Liver (tissue), 9 donors: ENCODE data around the gene FAM234B. TPM values are rescaled to one million over a fixed set of nuclear protein-coding genes. Genes with fewer than 3 reads are reported as not detected.

Experiments used
- DNase-seq: peaks from one replicate; pipeline ENCODE4 v3.0.0-alpha.2; 2017; ENCODE audit warnings: low spot score
- H3K27ac ChIP-seq, 2 donors: one replicate each; pipeline ENCODE4 v1.7.0; 2013; ENCODE audit warnings: inconsistent platforms in 2 of 2, low read length in 2 of 2, control low read depth in 1 of 2, low read depth in 1 of 2, mild to moderate bottlenecking in 1 of 2
- H3K27me3 ChIP-seq, 4 donors: one replicate each; pipeline versions ENCODE4 v1.6.1 to v1.7.0; 2013; ENCODE audit warnings: low read length in 3 of 4, inconsistent platforms in 1 of 4, mild to moderate bottlenecking in 1 of 4, moderate library complexity in 1 of 4; ENCODE audit not compliant: control insufficient read depth in 4 of 4, insufficient read depth in 4 of 4
- H3K36me3 ChIP-seq, 4 donors: one replicate each; pipeline versions ENCODE4 v1.6.1 to v1.7.0; 2013; ENCODE audit warnings: low read length in 3 of 4, mild to moderate bottlenecking in 3 of 4, low read depth in 1 of 4, moderate library complexity in 1 of 4; ENCODE audit not compliant: control insufficient read depth in 4 of 4, insufficient read depth in 3 of 4
- H3K4me1 ChIP-seq, 4 donors: one replicate each; pipeline versions ENCODE4 v1.6.1 to v1.7.0; 2013; ENCODE audit warnings: low read length in 3 of 4, mild to moderate bottlenecking in 3 of 4, moderate library complexity in 1 of 4; ENCODE audit not compliant: control insufficient read depth in 4 of 4, insufficient read depth in 4 of 4
- H3K4me3 ChIP-seq, 3 donors: one replicate each; pipeline versions ENCODE4 v1.6.1 to v1.7.0; 2013; ENCODE audit warnings: low read length in 3 of 3, control low read depth in 1 of 3, low read depth in 1 of 3, mild to moderate bottlenecking in 1 of 3
- H3K9ac ChIP-seq, 2 donors: one replicate each; pipeline ENCODE4 v1.7.0; 2013; ENCODE audit warnings: low read length in 2 of 2, mild to moderate bottlenecking in 2 of 2, moderate library complexity in 2 of 2, control low read depth in 1 of 2, low read depth in 1 of 2
- H3K9me3 ChIP-seq, 4 donors: one replicate each; pipeline versions ENCODE4 v1.6.1 to v1.7.0; 2013; ENCODE audit warnings: low read length in 3 of 4; ENCODE audit not compliant: control insufficient read depth in 4 of 4
- ATF3 ChIP-seq: IDR thresholded peaks from 2 replicates; pipeline ENCODE4 v1.6.1; 2016; ENCODE audit warnings: antibody characterized with exemption
- FOXA1 ChIP-seq: IDR thresholded peaks from 2 replicates; pipeline ENCODE4 v1.6.1; 2016; ENCODE audit warnings: antibody characterized with exemption
- FOXA2 ChIP-seq: IDR thresholded peaks from 2 replicates; pipeline ENCODE4 v1.6.1; 2016; ENCODE audit warnings: antibody characterized with exemption
- GABPA ChIP-seq, 2 donors: IDR thresholded peaks in 1 of 2; conservative IDR thresholded peaks in 1 of 2; 2 replicates each; pipeline ENCODE4 v1.6.1; 2016; ENCODE audit warnings: antibody characterized with exemption in 2 of 2, mild to moderate bottlenecking in 1 of 2, moderate library complexity in 1 of 2
- HNF4G ChIP-seq: IDR thresholded peaks from 2 replicates; pipeline ENCODE4 v1.6.1; 2016; ENCODE audit warnings: antibody characterized with exemption
- MAX ChIP-seq: IDR thresholded peaks from 2 replicates; pipeline ENCODE4 v1.6.1; 2016; ENCODE audit warnings: antibody characterized with exemption
- NR2F2 ChIP-seq: IDR thresholded peaks from 2 replicates; pipeline ENCODE4 v1.6.1; 2016; ENCODE audit warnings: antibody characterized with exemption
- RAD21 ChIP-seq, 2 donors: IDR thresholded peaks; 2 replicates each; pipeline ENCODE4 v1.6.1; 2016; ENCODE audit warnings: antibody characterized with exemption in 2 of 2, mild to moderate bottlenecking in 2 of 2
- SP1 ChIP-seq: IDR thresholded peaks from 2 replicates; pipeline ENCODE4 v1.6.1; 2018; ENCODE audit warnings: antibody characterized with exemption, mild to moderate bottlenecking
- TAF1 ChIP-seq: conservative IDR thresholded peaks from 2 replicates; pipeline ENCODE4 v1.6.1; 2016; ENCODE audit warnings: antibody characterized with exemption, mild to moderate bottlenecking
- YY1 ChIP-seq: IDR thresholded peaks from 2 replicates; pipeline ENCODE4 v1.6.1; 2016; ENCODE audit warnings: antibody characterized with exemption, mild to moderate bottlenecking
- WGBS: extraction: QIAGEN DNeasy Blood & Tissue Kit; methylation state at CpG from one replicate; pipeline ENCODE4 v1.1.7; 2013; 5-methylcytosine and 5-hydroxymethylcytosine counted together
- polyA plus RNA-seq, 2 donors: library from polyadenylated mRNA; stranded (reverse) in 1 of 2; unstranded in 1 of 2; fragments of 200-250 nt in 1 of 2; fragments of >200 nt in 1 of 2; fragmentation: Nextera tagmentation in 1 of 2; extraction: Ambion mirVana in 1 of 2; gene quantifications; one replicate each; pipeline versions ENCODE4 v1.2.1 to v1.2.3, GENCODE V29; 2013 to 2015
- total RNA-seq, 2 donors: library from RNA; depleted of rRNA; stranded (reverse); fragments of >200 nt; gene quantifications; one replicate each; pipeline ENCODE4 v1.2.3, GENCODE V29; 2014
- TF ChIP-seq, protein P1 (sequence below): IDR thresholded peaks from 2 replicates; pipeline ENCODE4 v1.6.1; 2016; ENCODE audit warnings: antibody characterized with exemption
- TF ChIP-seq, protein P2 (sequence below): fragments of 150-350 bp; IDR thresholded peaks from 2 replicates; pipeline ENCODE4 v1.5.1; 2017; ENCODE audit warnings: improper control_type of control experiment, low read depth, low read length; ENCODE audit not compliant: missing input control
- TF ChIP-seq, protein P3 (sequence below): IDR thresholded peaks from 2 replicates; pipeline ENCODE4 v1.6.1; 2016; ENCODE audit warnings: antibody characterized with exemption, mild to moderate bottlenecking
- donor health status: healthy.
- donor health status: healthy.
- donor health status: healthy.
- donor health status: healthy.
- donor health status: healthy.

FAM234B gene
- total and polyA plus RNA-seq, 4 donors = 1.7 to 8.0 (median 3.2) TPM

GRCh38 chr12:13032164-13032563 lies 12.0 kb upstream of the FAM234B start:
- H3K27me3 ChIP-seq = no peaks in the 10 kb centered on the region
- DNase-seq = no peak
- TF ChIP-seq NR2F2 (no peak), ATF3 (no peak), GABPA (IDR thresholded peaks at IDR 0.05 in 1 of 2, conservative IDR thresholded peaks at IDR 0.05 in 1 of 2) (no peak), SP1 (no peak)
- TF ChIP-seq, protein P1, sequence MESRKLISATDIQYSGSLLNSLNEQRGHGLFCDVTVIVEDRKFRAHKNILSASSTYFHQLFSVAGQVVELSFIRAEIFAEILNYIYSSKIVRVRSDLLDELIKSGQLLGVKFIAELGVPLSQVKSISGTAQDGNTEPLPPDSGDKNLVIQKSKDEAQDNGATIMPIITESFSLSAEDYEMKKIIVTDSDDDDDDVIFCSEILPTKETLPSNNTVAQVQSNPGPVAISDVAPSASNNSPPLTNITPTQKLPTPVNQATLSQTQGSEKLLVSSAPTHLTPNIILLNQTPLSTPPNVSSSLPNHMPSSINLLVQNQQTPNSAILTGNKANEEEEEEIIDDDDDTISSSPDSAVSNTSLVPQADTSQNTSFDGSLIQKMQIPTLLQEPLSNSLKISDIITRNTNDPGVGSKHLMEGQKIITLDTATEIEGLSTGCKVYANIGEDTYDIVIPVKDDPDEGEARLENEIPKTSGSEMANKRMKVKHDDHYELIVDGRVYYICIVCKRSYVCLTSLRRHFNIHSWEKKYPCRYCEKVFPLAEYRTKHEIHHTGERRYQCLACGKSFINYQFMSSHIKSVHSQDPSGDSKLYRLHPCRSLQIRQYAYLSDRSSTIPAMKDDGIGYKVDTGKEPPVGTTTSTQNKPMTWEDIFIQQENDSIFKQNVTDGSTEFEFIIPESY = no peak
- H3K9me3 ChIP-seq = no peaks in the 10 kb centered on the region
- H3K4me3 ChIP-seq = no peak overlapping the region
- H3K27ac ChIP-seq = no peak overlapping the region
- H3K36me3 ChIP-seq = no peaks in the 10 kb centered on the region
- no peak overlapping the region for H3K9ac ChIP-seq
- H3K4me1 ChIP-seq = peaks cover 1 to 11% (median 5%) of the 10 kb centered on the region in 4 donors
- WGBS = 97% methylated on average over 2 of the region's 2 CpGs

DNA sequence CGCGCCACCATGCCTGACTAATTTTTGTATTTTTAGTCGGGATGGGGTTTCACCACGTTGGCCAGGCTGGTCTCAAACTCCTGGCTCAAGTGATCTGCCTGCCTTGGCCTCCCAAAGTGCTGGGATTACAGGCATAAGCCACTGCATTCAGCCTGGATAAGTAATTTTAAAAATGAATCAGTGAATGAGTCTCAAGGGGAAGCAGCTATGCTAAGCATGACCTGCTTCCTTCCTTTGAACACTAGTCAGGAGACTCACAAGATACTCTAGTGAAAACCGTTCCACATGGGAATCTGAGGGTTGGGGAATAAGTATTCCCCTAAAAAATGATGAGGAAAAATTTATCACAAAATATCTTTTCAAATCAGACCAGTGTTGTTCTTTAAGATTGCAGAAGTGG lies 10.7 kb upstream of the FAM234B start:
- no peak overlapping the region for H3K4me3 ChIP-seq
- H3K27ac ChIP-seq = no peak overlapping the region
- no peaks in the 10 kb centered on the region for H3K36me3 ChIP-seq
- no peak overlapping the region for H3K9ac ChIP-seq
- WGBS = 91% methylated on average over 5 of the region's 5 CpGs
- no peak for DNase-seq
- H3K4me1 ChIP-seq = peaks cover 1 to 11% (median 5%) of the 10 kb centered on the region in 4 donors
- TF ChIP-seq, protein P2, sequence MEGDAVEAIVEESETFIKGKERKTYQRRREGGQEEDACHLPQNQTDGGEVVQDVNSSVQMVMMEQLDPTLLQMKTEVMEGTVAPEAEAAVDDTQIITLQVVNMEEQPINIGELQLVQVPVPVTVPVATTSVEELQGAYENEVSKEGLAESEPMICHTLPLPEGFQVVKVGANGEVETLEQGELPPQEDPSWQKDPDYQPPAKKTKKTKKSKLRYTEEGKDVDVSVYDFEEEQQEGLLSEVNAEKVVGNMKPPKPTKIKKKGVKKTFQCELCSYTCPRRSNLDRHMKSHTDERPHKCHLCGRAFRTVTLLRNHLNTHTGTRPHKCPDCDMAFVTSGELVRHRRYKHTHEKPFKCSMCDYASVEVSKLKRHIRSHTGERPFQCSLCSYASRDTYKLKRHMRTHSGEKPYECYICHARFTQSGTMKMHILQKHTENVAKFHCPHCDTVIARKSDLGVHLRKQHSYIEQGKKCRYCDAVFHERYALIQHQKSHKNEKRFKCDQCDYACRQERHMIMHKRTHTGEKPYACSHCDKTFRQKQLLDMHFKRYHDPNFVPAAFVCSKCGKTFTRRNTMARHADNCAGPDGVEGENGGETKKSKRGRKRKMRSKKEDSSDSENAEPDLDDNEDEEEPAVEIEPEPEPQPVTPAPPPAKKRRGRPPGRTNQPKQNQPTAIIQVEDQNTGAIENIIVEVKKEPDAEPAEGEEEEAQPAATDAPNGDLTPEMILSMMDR = no peak
- TF ChIP-seq GABPA (IDR thresholded peaks at IDR 0.05 in 1 of 2, conservative IDR thresholded peaks at IDR 0.05 in 1 of 2) = no peak
- no peak for TF ChIP-seq SP1
- no peak for TF ChIP-seq YY1
- no peak for TF ChIP-seq HNF4G
- TF ChIP-seq RAD21 (IDR thresholded peaks at IDR 0.05) = no peak
- TF ChIP-seq, protein P3, sequence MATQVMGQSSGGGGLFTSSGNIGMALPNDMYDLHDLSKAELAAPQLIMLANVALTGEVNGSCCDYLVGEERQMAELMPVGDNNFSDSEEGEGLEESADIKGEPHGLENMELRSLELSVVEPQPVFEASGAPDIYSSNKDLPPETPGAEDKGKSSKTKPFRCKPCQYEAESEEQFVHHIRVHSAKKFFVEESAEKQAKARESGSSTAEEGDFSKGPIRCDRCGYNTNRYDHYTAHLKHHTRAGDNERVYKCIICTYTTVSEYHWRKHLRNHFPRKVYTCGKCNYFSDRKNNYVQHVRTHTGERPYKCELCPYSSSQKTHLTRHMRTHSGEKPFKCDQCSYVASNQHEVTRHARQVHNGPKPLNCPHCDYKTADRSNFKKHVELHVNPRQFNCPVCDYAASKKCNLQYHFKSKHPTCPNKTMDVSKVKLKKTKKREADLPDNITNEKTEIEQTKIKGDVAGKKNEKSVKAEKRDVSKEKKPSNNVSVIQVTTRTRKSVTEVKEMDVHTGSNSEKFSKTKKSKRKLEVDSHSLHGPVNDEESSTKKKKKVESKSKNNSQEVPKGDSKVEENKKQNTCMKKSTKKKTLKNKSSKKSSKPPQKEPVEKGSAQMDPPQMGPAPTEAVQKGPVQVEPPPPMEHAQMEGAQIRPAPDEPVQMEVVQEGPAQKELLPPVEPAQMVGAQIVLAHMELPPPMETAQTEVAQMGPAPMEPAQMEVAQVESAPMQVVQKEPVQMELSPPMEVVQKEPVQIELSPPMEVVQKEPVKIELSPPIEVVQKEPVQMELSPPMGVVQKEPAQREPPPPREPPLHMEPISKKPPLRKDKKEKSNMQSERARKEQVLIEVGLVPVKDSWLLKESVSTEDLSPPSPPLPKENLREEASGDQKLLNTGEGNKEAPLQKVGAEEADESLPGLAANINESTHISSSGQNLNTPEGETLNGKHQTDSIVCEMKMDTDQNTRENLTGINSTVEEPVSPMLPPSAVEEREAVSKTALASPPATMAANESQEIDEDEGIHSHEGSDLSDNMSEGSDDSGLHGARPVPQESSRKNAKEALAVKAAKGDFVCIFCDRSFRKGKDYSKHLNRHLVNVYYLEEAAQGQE = no peak
- no peak for TF ChIP-seq FOXA2
- no peak for TF ChIP-seq MAX
- TF ChIP-seq TAF1 = no peak
- TF ChIP-seq NR2F2 = no peak
- no peak for TF ChIP-seq FOXA1
- H3K9me3 ChIP-seq = no peaks in the 10 kb centered on the region
- no peaks in the 10 kb centered on the region for H3K27me3 ChIP-seq
